Endothelial cell of umbilical vein (primary cell): ENCODE data around the gene ERGIC1. TPM values are rescaled to one million over a fixed set of nuclear protein-coding genes. Genes with fewer than 3 reads are reported as not detected.

Experiments used
- BruUV-seq: library from RNA; stranded (reverse); fragments of 400-500 nt; replicated peaks from 2 replicates; lab custom pipeline; 2021; lab: Mats Ljungman, UMichigan
- CTCF ChIA-PET: fragments of 300-600, 350-600 bp; sonication (Branson Sonifier 250); formaldehyde crosslinking; loops from one replicate; lab custom pipeline; 2021; ENCODE audit warnings: antibody characterized with exemption, inconsistent platforms; lab: Charles Lee
- POLR2A ChIA-PET: fragments of 300-600, 350-600 bp; sonication (Branson Sonifier 250); formaldehyde crosslinking; loops from one replicate; lab custom pipeline; 2021; ENCODE audit warnings: antibody characterized with exemption, inconsistent platforms; lab: Charles Lee
- DNase-seq: peaks from one replicate; pipeline ENCODE4 v3.0.0-alpha.2; 2011; ENCODE audit warnings: low read depth, low spot score
- FAIRE-seq: peaks from 2 replicates; lab custom pipeline; 2011; peaks lifted over from hg19 to GRCh38; lab: Jason Lieb, UNC
- H2AFZ ChIP-seq: 2 replicates; pipeline ENCODE4 v1.6.0; 2012; ENCODE audit warnings: low read depth, low read length, control low read depth, inconsistent platforms
- H3K27ac ChIP-seq: 2 replicates; pipeline ENCODE4 v1.5.1; 2011; ENCODE audit warnings: low read depth, mild to moderate bottlenecking, control low read depth, low read length, moderate library complexity; ENCODE audit not compliant: insufficient read depth
- H3K27me3 ChIP-seq, 2 experiments: 2 replicates each; pipeline versions ENCODE4 v1.6.0 to v1.6.1; 2011; ENCODE audit warnings: low read length in 2 of 2, mixed read lengths in 1 of 2; ENCODE audit not compliant: control insufficient read depth in 2 of 2, insufficient read depth in 2 of 2
- H3K36me3 ChIP-seq, 2 experiments: 2 replicates in 1 of 2; 3 replicates in 1 of 2; pipeline ENCODE4 v1.5.1; 2011; ENCODE audit warnings: low read length in 2 of 2, mild to moderate bottlenecking in 1 of 2, moderate library complexity in 1 of 2; ENCODE audit not compliant: control insufficient read depth in 2 of 2, insufficient read depth in 2 of 2; ENCODE audit errors: extremely low read depth in 1 of 2
- H3K4me1 ChIP-seq: 3 replicates; pipeline ENCODE4 v1.5.1; 2011; ENCODE audit warnings: mild to moderate bottlenecking, low read length; ENCODE audit not compliant: control insufficient read depth, insufficient read depth; ENCODE audit errors: extremely low read depth
- H3K4me2 ChIP-seq: 2 replicates; pipeline ENCODE4 v1.6.1; 2011; ENCODE audit warnings: low read length, control low read depth, mixed read lengths; ENCODE audit not compliant: insufficient read depth
- H3K4me3 ChIP-seq, 3 experiments: fragments of 200-600 bp in 1 of 3; sonication (generic), shearing (Covaris generic) in 1 of 3; replicated peaks in 1 of 3; 2 replicates each; pipeline ENCODE4 v1.5.1; 2011 to 2016; ENCODE audit warnings: control low read depth in 3 of 3, low read length in 3 of 3, mild to moderate bottlenecking in 2 of 3, inconsistent platforms in 1 of 3, low read depth in 1 of 3, moderate library complexity in 1 of 3; ENCODE audit not compliant: insufficient read depth in 1 of 3
- H3K79me2 ChIP-seq: 2 replicates; pipeline ENCODE4 v1.6.0; 2012; ENCODE audit warnings: low read length, inconsistent platforms; ENCODE audit not compliant: control insufficient read depth, insufficient read depth
- H3K9ac ChIP-seq: replicated peaks from 2 replicates; pipeline ENCODE3; 2011; ENCODE audit warnings: low read length, control low read depth; ENCODE audit not compliant: insufficient read depth; ENCODE audit errors: extremely low read depth
- H3K9me1 ChIP-seq: replicated peaks from 3 replicates; pipeline ENCODE4 v1.6.0; 2011; ENCODE audit warnings: mild to moderate bottlenecking, low read length; ENCODE audit not compliant: control insufficient read depth, insufficient read depth; ENCODE audit errors: extremely low read depth
- H3K9me3 ChIP-seq: replicated peaks from 2 replicates; pipeline ENCODE4 v1.5.1; 2012; ENCODE audit warnings: low read length, inconsistent platforms; ENCODE audit not compliant: control insufficient read depth, insufficient read depth
- H4K20me1 ChIP-seq: replicated peaks from 2 replicates; pipeline ENCODE3; 2011; ENCODE audit warnings: mild to moderate bottlenecking, low read length; ENCODE audit not compliant: control insufficient read depth, insufficient read depth; ENCODE audit errors: extremely low read depth
- EZH2 ChIP-seq: IDR thresholded peaks from 2 replicates; pipeline ENCODE4 v1.6.1; 2012; ENCODE audit warnings: borderline replicate concordance, low read depth, mild to moderate bottlenecking, moderate library complexity, low read length, inconsistent platforms; ENCODE audit not compliant: severe bottlenecking
- FOS ChIP-seq: IDR thresholded peaks from 2 replicates; pipeline ENCODE4 v1.6.1; 2011; ENCODE audit warnings: mild to moderate bottlenecking, low read length, moderate library complexity, borderline replicate concordance; ENCODE audit not compliant: insufficient read depth
- GATA2 ChIP-seq: IDR thresholded peaks from 2 replicates; pipeline ENCODE4 v1.7.0; 2011; ENCODE audit warnings: low read depth, mild to moderate bottlenecking, moderate library complexity, mixed read lengths, low read length; ENCODE audit not compliant: insufficient read length, insufficient read depth
- JUN ChIP-seq: IDR thresholded peaks from 2 replicates; pipeline ENCODE4 v1.6.1; 2011; ENCODE audit warnings: borderline replicate concordance, low read depth; ENCODE audit not compliant: insufficient read length, insufficient read depth
- MYC ChIP-seq: IDR thresholded peaks from one replicate; pipeline ENCODE4 v1.6.1; 2011; ENCODE audit warnings: mild to moderate bottlenecking, low read depth, low read length
- POLR2A ChIP-seq: IDR thresholded peaks from 2 replicates; pipeline ENCODE4 v1.6.1; 2012; ENCODE audit warnings: low read depth, mild to moderate bottlenecking, control low read depth, low read length
- POLR2AphosphoS5 ChIP-seq: IDR thresholded peaks from 2 replicates; pipeline ENCODE4 v1.6.1; 2012; ENCODE audit warnings: low read depth, mild to moderate bottlenecking, control low read depth, low read length, moderate library complexity; ENCODE audit not compliant: insufficient read depth
- dilution Hi-C: fragments of 300-500 bp; cut with MboI; formaldehyde crosslinking; loops from one replicate; pipeline ENCODE4 v1.15.0; 2019; ENCODE audit warnings: low sequenced_read_pairs; ENCODE audit not compliant: extremely low pct_ligation_motif_present
- intact Hi-C: fragments of 100-400 bp; cut with micrococcal nuclease; formaldehyde crosslinking; loops from one replicate; pipeline ENCODE4 v1.10.0; 2022
- polyA plus RNA-seq, 4 experiments: library from polyadenylated mRNA; depleted of rRNA in 3 of 4; stranded (reverse) in 3 of 4; unstranded in 1 of 4; fragments of >200 nt; gene quantifications; 2 replicates each; pipeline versions ENCODE4 v1.2.1 to v1.2.3, GENCODE V29; 2011 to 2012; ENCODE audit warnings: missing spikeins in 1 of 4
- total RNA-seq: library from RNA; stranded (reverse); gene quantifications from 2 replicates; pipeline ENCODE4 v1.2.3, GENCODE V29; 2021
- TF ChIP-seq, protein P1 (sequence below): IDR thresholded peaks from 2 replicates; pipeline ENCODE4 v1.6.1; 2011; ENCODE audit not compliant: insufficient read depth, insufficient read length
- TF ChIP-seq, protein P2 (sequence below), 2 donors: IDR thresholded peaks; 1 replicate in 1 of 2; 2 replicates in 1 of 2; pipeline ENCODE4 v1.5.1; 2011; ENCODE audit warnings: low read length in 2 of 2, mild to moderate bottlenecking in 2 of 2, moderate library complexity in 2 of 2, control low read depth in 1 of 2, inconsistent platforms in 1 of 2, low read depth in 1 of 2; ENCODE audit not compliant: insufficient read depth in 1 of 2; ENCODE audit errors: extremely low read depth in 1 of 2

Gene ERGIC1
- total and polyA plus RNA-seq, 2 donors (not counting 3 experiments of a cell fraction or from before 2014, with no cell fraction given) = 105 to 109 TPM

DNA sequence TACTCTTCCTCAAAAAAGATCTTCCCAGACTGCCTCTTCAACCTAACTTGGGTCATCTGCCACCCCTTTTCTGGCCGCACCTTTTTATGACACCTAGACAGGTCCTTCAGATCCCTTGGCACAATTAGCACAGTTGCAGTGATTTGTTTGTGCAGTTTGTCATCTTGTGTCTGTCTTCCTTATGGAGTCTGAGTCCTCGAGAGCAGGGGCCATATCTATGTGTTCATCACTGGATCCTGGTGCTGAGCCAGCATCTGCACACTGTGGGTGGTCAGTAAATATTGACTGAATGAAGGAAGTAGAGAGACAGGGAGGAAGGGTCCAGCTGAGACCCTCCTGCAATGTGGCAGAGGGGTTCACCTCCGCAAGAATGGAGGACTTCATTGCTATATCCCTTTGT lies 14.4 kb downstream of the ERGIC1 start:
- Histone ChIP-seq H3K4me3 (no peak overlapping the region), H2AFZ (no peak overlapping the region), H4K20me1 (no peaks in the 10 kb centered on the region), H3K79me2 (peaks cover 73% of the 10 kb centered on the region), H3K27ac (no peak overlapping the region), H3K27me3 (no peaks in the 10 kb centered on the region), H3K9me1 (no peaks in the 10 kb centered on the region), H3K9ac (no peak overlapping the region), H3K36me3 (no peaks in the 10 kb centered on the region), H3K4me1 (peaks cover 8% of the 10 kb centered on the region), H3K4me2 (no peak overlapping the region), H3K9me3 (no peaks in the 10 kb centered on the region)
- POLR2A ChIA-PET = no interaction called here
- CTCF ChIA-PET = interaction anchor here (1.0 to 1.8 kb wide), 5 partner anchors 11 to 136 kb away, joined by 3 to 4 read pairs (median 4); no protein-coding TSS in a partner anchor
- TF ChIP-seq FOS (no peak), GATA2 (no peak), POLR2A (no peak), POLR2AphosphoS5 (no peak), MYC (no peak), JUN (no peak), EZH2 (no peak)
- TF ChIP-seq, protein P1, sequence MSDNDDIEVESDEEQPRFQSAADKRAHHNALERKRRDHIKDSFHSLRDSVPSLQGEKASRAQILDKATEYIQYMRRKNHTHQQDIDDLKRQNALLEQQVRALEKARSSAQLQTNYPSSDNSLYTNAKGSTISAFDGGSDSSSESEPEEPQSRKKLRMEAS = no peak
- TF ChIP-seq, protein P2, sequence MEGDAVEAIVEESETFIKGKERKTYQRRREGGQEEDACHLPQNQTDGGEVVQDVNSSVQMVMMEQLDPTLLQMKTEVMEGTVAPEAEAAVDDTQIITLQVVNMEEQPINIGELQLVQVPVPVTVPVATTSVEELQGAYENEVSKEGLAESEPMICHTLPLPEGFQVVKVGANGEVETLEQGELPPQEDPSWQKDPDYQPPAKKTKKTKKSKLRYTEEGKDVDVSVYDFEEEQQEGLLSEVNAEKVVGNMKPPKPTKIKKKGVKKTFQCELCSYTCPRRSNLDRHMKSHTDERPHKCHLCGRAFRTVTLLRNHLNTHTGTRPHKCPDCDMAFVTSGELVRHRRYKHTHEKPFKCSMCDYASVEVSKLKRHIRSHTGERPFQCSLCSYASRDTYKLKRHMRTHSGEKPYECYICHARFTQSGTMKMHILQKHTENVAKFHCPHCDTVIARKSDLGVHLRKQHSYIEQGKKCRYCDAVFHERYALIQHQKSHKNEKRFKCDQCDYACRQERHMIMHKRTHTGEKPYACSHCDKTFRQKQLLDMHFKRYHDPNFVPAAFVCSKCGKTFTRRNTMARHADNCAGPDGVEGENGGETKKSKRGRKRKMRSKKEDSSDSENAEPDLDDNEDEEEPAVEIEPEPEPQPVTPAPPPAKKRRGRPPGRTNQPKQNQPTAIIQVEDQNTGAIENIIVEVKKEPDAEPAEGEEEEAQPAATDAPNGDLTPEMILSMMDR (IDR thresholded peaks at IDR 0.05; ENCODE audit: extremely low read depth in 1 of 2, insufficient read depth in 1 of 2, low read depth in 1 of 2, low read length in 2 of 2) = no peak
- intact Hi-C loops (no loop called here), dilution Hi-C loops (no loop called here)
- no TSS peak for BruUV-seq
- no peak for FAIRE-seq
- no peak for DNase-seq
